SK-N-SH (cell line): Measurements from ENCODE around the gene OSBPL2. TPM values are rescaled to one million over a fixed set of nuclear protein-coding genes. Genes with fewer than 3 reads are reported as not detected.

Source experiments
- CTCF ChIA-PET: fragments of 300-600, 350-600 bp; formaldehyde crosslinking; extraction: SDS; loops from one replicate; lab custom pipeline; 2021; lab: Yijun Ruan, JAX
- POLR2A ChIA-PET: fragments of 350-600 bp; sonication (Branson Sonifier 250); formaldehyde crosslinking; extraction: SDS; loops from one replicate; lab custom pipeline; 2020; ENCODE audit warnings: antibody characterized with exemption, inconsistent platforms; lab: Yijun Ruan, JAX
- DNase-seq: peaks from one replicate; pipeline ENCODE4 v3.0.0; 2012
- H2AFZ ChIP-seq: fragments of 200-600 bp; sonication (generic); 2 replicates; pipeline ENCODE4 v1.8.1; 2016; ENCODE audit warnings: antibody characterized with exemption, mild to moderate bottlenecking, low read depth
- H3F3A ChIP-seq: fragments of 200-600 bp; sonication (generic); replicated peaks from 2 replicates; pipeline ENCODE3; 2016; ENCODE audit warnings: antibody characterized with exemption, mild to moderate bottlenecking; ENCODE audit not compliant: insufficient read depth
- H3K27ac ChIP-seq, 2 experiments: fragments of 200-500 bp in 1 of 2; fragments of 200-600 bp in 1 of 2; sonication (Bioruptor generic) in 1 of 2; sonication (generic), shearing (Covaris generic) in 1 of 2; 2 replicates each; pipeline versions ENCODE4 v1.5.1 to v1.6.1; 2014 to 2016; ENCODE audit warnings: low read depth in 2 of 2, inconsistent platforms in 1 of 2, low read length in 1 of 2, mild to moderate bottlenecking in 1 of 2, mixed read lengths in 1 of 2
- H3K27me3 ChIP-seq: fragments of 200-600 bp; sonication (generic), shearing (Covaris generic); 2 replicates; pipeline ENCODE4 v1.6.1; 2016; ENCODE audit warnings: mixed run types; ENCODE audit not compliant: insufficient read depth
- H3K36me3 ChIP-seq, 2 experiments: fragments of 200-500 bp in 1 of 2; fragments of 200-600 bp in 1 of 2; sonication (Bioruptor generic) in 1 of 2; sonication (generic) in 1 of 2; replicated peaks in 1 of 2; 2 replicates each; pipeline versions ENCODE3 to v1.5.1; 2014 to 2016; ENCODE audit warnings: low read length in 1 of 2, mild to moderate bottlenecking in 1 of 2; ENCODE audit not compliant: insufficient read depth in 2 of 2, control insufficient read depth in 1 of 2
- H3K4me1 ChIP-seq, 2 experiments: fragments of 200-500 bp in 1 of 2; fragments of 200-600 bp in 1 of 2; sonication (Bioruptor generic) in 1 of 2; sonication (generic), shearing (Covaris generic) in 1 of 2; 2 replicates each; pipeline versions ENCODE4 v1.5.1 to v1.6.1; 2014 to 2016; ENCODE audit warnings: low read depth in 1 of 2, low read length in 1 of 2, mixed run types in 1 of 2; ENCODE audit not compliant: insufficient read depth in 2 of 2, control insufficient read depth in 1 of 2
- H3K4me2 ChIP-seq: fragments of 200-600 bp; sonication (generic), shearing (Covaris generic); 2 replicates; pipeline ENCODE4 v1.6.1; 2017; ENCODE audit warnings: mixed run types
- H3K4me3 ChIP-seq, 2 experiments: fragments of 200-500 bp in 1 of 2; fragments of 200-600 bp in 1 of 2; sonication (Bioruptor generic) in 1 of 2; sonication (generic), shearing (Covaris generic) in 1 of 2; 2 replicates each; pipeline versions ENCODE4 v1.5.1 to v1.8.1; 2014 to 2016; ENCODE audit warnings: low read depth in 2 of 2, inconsistent platforms in 1 of 2, low read length in 1 of 2, mild to moderate bottlenecking in 1 of 2, mixed read lengths in 1 of 2, moderate library complexity in 1 of 2
- H3K79me2 ChIP-seq: fragments of 200-600 bp; sonication (generic); 2 replicates; pipeline ENCODE4 v1.8.1; 2017; ENCODE audit warnings: mild to moderate bottlenecking; ENCODE audit not compliant: insufficient read depth
- H3K9ac ChIP-seq: fragments of 200-600 bp; sonication (generic); 2 replicates; pipeline ENCODE4 v1.6.1; 2017; ENCODE audit warnings: mixed run types
- H3K9me2 ChIP-seq: fragments of 200-600 bp; sonication (generic); 2 replicates; pipeline ENCODE4 v1.6.1; 2017; ENCODE audit warnings: mixed run types
- H3K9me3 ChIP-seq: fragments of 200-600 bp; sonication (generic); 2 replicates; pipeline ENCODE4 v1.6.1; 2017; ENCODE audit warnings: mixed run types, mild to moderate bottlenecking, moderate library complexity
- H4K20me1 ChIP-seq: fragments of 200-600 bp; sonication (generic); 2 replicates; pipeline ENCODE4 v1.6.1; 2017; ENCODE audit warnings: mild to moderate bottlenecking, mixed run types; ENCODE audit not compliant: insufficient read depth
- ELF1 ChIP-seq: IDR thresholded peaks from 2 replicates; pipeline ENCODE4 v1.4.0; 2012
- EZH2phosphoT487 ChIP-seq: fragments of 200-600 bp; sonication (generic); IDR thresholded peaks from 2 replicates; pipeline ENCODE4 v1.6.1; 2017; ENCODE audit warnings: low read depth, mixed run types, mild to moderate bottlenecking, antibody characterized with exemption, moderate library complexity, borderline replicate concordance
- FOXM1 ChIP-seq: IDR thresholded peaks from 2 replicates; pipeline ENCODE4 v1.4.0; 2012; ENCODE audit warnings: low read depth, mild to moderate bottlenecking
- GATA2 ChIP-seq: sonication (generic); formaldehyde crosslinking; IDR thresholded peaks from 2 replicates; pipeline ENCODE4 v1.5.0; 2020; ENCODE audit warnings: mild to moderate bottlenecking, missing genetic modification reagents
- MEF2A ChIP-seq: IDR thresholded peaks from 2 replicates; pipeline ENCODE4 v1.4.0; 2012; ENCODE audit warnings: low read depth, borderline replicate concordance
- NFIC ChIP-seq: IDR thresholded peaks from 2 replicates; pipeline ENCODE4 v1.4.0; 2012; ENCODE audit warnings: borderline replicate concordance
- NRF1 ChIP-seq: IDR thresholded peaks from 2 replicates; pipeline ENCODE4 v1.6.1; 2012; ENCODE audit warnings: low read depth, mild to moderate bottlenecking, low read length
- RAD21 ChIP-seq: IDR thresholded peaks from 2 replicates; pipeline ENCODE4 v1.6.1; 2012; ENCODE audit warnings: mild to moderate bottlenecking, low read length
- RCOR1 ChIP-seq: fragments of 150-350 bp; IDR thresholded peaks from 2 replicates; pipeline ENCODE4 v1.6.1; 2017; ENCODE audit warnings: antibody characterized with exemption, low read length
- RXRA ChIP-seq: IDR thresholded peaks from 2 replicates; pipeline ENCODE4 v1.4.0; 2012; ENCODE audit warnings: low read depth, mild to moderate bottlenecking, borderline replicate concordance
- SIN3A ChIP-seq: IDR thresholded peaks from 2 replicates; pipeline ENCODE4 v1.6.1; 2012; ENCODE audit warnings: low read depth, mild to moderate bottlenecking, low read length, moderate library complexity, borderline replicate concordance
- SMC3 ChIP-seq: IDR thresholded peaks from 2 replicates; pipeline ENCODE4 v1.6.1; 2012; ENCODE audit warnings: low read depth, low read length, improper control_type of control experiment
- TEAD4 ChIP-seq: IDR thresholded peaks from 2 replicates; pipeline ENCODE4 v1.4.0; 2012; ENCODE audit warnings: mild to moderate bottlenecking, borderline replicate concordance; ENCODE audit not compliant: insufficient read depth
- WGBS: methylation state at CpG from one replicate; pipeline ENCODE4 v1.1.6; 2017; ENCODE audit warnings: low lambda C conversion rate; 5-methylcytosine and 5-hydroxymethylcytosine counted together
- polyA plus RNA-seq, 3 experiments: library from polyadenylated mRNA; depleted of rRNA; stranded (reverse); fragments of >200 nt; gene quantifications; 2 replicates each; pipeline ENCODE4 v1.2.3, GENCODE V29; 2012
- TF ChIP-seq, protein P1 (sequence below): IDR thresholded peaks from 2 replicates; pipeline ENCODE4 v1.4.0; 2012; ENCODE audit warnings: low read depth, borderline replicate concordance
- TF ChIP-seq, protein P2 (sequence below): IDR thresholded peaks from 2 replicates; pipeline ENCODE4 v1.4.0; 2012; ENCODE audit warnings: low read depth, borderline replicate concordance
- TF ChIP-seq, protein P3 (sequence below): fragments of 150-350 bp; IDR thresholded peaks from 2 replicates; pipeline ENCODE4 v1.6.1; 2017; ENCODE audit warnings: antibody characterized with exemption, low read length, low read depth, borderline replicate concordance
- TF ChIP-seq, protein P4 (sequence below): IDR thresholded peaks from 2 replicates; pipeline ENCODE4 v1.6.1; 2012; ENCODE audit warnings: mild to moderate bottlenecking, low read depth, low read length, moderate library complexity
- TF ChIP-seq, protein P5 (sequence below): fragments of 150-350 bp; IDR thresholded peaks from 2 replicates; pipeline ENCODE4 v1.6.1; 2016; ENCODE audit warnings: mild to moderate bottlenecking, low read depth, low read length

OSBPL2 gene
- polyA plus RNA-seq, 1 of the 3 experiments (the other 2 are of a cell fraction), result 17.7 TPM

DNA sequence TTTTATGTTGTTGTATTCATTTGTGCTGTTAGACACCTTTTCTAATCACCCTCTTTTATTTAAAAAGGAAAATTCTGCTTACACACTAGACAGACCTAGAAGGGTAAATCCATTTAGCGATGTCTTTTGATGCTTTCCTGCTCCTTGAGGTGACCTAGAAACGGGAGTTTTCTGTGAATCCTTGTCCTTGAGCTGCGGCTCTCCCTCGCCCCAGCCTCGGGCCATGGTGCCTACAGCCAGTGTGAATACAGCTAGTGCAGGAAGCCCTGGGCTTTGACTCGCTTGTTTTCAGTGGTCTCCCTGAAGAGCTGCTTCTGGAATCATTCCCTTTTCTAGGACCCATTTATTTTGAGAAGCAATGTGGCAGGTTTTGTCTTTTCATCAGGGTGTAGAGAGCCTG is 46.8 kb downstream of the OSBPL2 start:
- H4K20me1 ChIP-seq, result no peaks in the 10 kb centered on the region
- peaks cover 0 to 6% of the 10 kb centered on the region in 2 experiments; a peak in 1 of 4 replicates for H3K4me1 ChIP-seq
- no peak overlapping the region for H2AFZ ChIP-seq
- H3F3A ChIP-seq, result peaks cover 3% of the 10 kb centered on the region
- H3K9me3 ChIP-seq, result no peaks in the 10 kb centered on the region
- 86% methylated on average over 6 of the region's 6 CpGs for WGBS
- no peak overlapping the region for H3K9ac ChIP-seq
- H3K4me3 ChIP-seq, result no peak overlapping the region
- peaks cover 19 to 50% of the 10 kb centered on the region in 2 experiments for H3K36me3 ChIP-seq
- no peaks in the 10 kb centered on the region for H3K9me2 ChIP-seq
- no peaks in the 10 kb centered on the region for H3K79me2 ChIP-seq
- DNase-seq, result no peak
- H3K4me2 ChIP-seq, result no peak overlapping the region
- CTCF ChIA-PET, result interaction anchor here (1.7 kb wide), 2 partner anchors 17 to 97 kb away, joined by 4 to 6 read pairs; partner anchors contain the start of gene ADRM1
- H3K27me3 ChIP-seq, result no peaks in the 10 kb centered on the region
- TF ChIP-seq SIN3A (no peak), FOXM1 (no peak), RXRA (no peak), MEF2A (no peak), RCOR1 (no peak), NFIC (no peak), EZH2phosphoT487 (no peak), NRF1 (no peak), GATA2 (no peak), TEAD4 (no peak), ELF1 (no peak), SMC3 (no peak), RAD21 (no peak)
- TF ChIP-seq, protein P1, sequence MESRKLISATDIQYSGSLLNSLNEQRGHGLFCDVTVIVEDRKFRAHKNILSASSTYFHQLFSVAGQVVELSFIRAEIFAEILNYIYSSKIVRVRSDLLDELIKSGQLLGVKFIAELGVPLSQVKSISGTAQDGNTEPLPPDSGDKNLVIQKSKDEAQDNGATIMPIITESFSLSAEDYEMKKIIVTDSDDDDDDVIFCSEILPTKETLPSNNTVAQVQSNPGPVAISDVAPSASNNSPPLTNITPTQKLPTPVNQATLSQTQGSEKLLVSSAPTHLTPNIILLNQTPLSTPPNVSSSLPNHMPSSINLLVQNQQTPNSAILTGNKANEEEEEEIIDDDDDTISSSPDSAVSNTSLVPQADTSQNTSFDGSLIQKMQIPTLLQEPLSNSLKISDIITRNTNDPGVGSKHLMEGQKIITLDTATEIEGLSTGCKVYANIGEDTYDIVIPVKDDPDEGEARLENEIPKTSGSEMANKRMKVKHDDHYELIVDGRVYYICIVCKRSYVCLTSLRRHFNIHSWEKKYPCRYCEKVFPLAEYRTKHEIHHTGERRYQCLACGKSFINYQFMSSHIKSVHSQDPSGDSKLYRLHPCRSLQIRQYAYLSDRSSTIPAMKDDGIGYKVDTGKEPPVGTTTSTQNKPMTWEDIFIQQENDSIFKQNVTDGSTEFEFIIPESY, result no peak
- TF ChIP-seq, protein P2, sequence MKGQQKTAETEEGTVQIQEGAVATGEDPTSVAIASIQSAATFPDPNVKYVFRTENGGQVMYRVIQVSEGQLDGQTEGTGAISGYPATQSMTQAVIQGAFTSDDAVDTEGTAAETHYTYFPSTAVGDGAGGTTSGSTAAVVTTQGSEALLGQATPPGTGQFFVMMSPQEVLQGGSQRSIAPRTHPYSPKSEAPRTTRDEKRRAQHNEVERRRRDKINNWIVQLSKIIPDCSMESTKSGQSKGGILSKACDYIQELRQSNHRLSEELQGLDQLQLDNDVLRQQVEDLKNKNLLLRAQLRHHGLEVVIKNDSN, result no peak
- TF ChIP-seq, protein P3, sequence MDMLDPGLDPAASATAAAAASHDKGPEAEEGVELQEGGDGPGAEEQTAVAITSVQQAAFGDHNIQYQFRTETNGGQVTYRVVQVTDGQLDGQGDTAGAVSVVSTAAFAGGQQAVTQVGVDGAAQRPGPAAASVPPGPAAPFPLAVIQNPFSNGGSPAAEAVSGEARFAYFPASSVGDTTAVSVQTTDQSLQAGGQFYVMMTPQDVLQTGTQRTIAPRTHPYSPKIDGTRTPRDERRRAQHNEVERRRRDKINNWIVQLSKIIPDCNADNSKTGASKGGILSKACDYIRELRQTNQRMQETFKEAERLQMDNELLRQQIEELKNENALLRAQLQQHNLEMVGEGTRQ, result no peak
- TF ChIP-seq, protein P4, sequence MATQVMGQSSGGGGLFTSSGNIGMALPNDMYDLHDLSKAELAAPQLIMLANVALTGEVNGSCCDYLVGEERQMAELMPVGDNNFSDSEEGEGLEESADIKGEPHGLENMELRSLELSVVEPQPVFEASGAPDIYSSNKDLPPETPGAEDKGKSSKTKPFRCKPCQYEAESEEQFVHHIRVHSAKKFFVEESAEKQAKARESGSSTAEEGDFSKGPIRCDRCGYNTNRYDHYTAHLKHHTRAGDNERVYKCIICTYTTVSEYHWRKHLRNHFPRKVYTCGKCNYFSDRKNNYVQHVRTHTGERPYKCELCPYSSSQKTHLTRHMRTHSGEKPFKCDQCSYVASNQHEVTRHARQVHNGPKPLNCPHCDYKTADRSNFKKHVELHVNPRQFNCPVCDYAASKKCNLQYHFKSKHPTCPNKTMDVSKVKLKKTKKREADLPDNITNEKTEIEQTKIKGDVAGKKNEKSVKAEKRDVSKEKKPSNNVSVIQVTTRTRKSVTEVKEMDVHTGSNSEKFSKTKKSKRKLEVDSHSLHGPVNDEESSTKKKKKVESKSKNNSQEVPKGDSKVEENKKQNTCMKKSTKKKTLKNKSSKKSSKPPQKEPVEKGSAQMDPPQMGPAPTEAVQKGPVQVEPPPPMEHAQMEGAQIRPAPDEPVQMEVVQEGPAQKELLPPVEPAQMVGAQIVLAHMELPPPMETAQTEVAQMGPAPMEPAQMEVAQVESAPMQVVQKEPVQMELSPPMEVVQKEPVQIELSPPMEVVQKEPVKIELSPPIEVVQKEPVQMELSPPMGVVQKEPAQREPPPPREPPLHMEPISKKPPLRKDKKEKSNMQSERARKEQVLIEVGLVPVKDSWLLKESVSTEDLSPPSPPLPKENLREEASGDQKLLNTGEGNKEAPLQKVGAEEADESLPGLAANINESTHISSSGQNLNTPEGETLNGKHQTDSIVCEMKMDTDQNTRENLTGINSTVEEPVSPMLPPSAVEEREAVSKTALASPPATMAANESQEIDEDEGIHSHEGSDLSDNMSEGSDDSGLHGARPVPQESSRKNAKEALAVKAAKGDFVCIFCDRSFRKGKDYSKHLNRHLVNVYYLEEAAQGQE, result no peak
- TF ChIP-seq, protein P5, sequence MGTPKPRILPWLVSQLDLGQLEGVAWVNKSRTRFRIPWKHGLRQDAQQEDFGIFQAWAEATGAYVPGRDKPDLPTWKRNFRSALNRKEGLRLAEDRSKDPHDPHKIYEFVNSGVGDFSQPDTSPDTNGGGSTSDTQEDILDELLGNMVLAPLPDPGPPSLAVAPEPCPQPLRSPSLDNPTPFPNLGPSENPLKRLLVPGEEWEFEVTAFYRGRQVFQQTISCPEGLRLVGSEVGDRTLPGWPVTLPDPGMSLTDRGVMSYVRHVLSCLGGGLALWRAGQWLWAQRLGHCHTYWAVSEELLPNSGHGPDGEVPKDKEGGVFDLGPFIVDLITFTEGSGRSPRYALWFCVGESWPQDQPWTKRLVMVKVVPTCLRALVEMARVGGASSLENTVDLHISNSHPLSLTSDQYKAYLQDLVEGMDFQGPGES, result no peak
- no peak overlapping the region for H3K27ac ChIP-seq
- POLR2A ChIA-PET, result no interaction called here
